CD4-positive, alpha-beta T cell treated with Interleukin-2 at 100 ng/mL for 4 hours (primary cell): ENCODE results near the gene FBXL2.

Experiments used
- DNase-seq: peaks from one replicate; pipeline ENCODE4 v3.0.0-alpha.2; 2020; ENCODE audit warnings: low spot score

FBXL2 gene

DNA sequence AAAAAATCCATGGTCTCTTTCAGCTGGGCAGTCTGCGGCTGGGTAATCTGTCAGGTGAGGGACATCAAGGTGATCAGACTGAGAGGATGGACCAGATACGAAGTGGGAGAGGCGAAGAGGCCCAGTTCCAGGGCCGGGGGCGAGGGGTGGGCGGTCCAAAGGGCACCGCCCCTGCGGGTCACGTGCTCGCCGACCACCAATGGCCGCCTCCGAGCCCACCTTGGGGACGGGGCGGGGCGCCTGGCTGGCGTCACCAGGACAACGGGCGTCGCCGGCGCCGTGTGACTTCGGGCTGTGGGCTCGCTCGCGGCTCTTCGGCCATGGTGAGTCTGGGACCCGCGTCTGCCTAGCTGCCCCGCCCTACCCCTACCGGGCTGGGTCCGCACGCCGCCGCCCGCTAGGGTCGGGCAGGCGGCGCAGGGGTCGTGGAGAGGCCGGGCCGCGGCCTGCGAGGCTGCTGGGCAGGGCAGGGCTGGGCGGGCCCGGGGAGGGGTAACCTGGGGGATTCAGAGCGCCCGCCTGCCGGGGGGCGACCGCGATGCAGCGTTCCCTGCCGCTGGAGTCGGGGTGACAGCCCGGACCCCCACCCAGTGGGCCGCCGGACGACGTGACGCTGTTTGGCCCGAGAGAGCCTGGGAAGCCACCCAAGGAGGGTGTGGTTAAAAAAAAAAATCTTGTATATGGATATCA lies at the start of gene FBXL2:
Gene FBXL2, plus strand, starts transcription at position 250 of the 690 bp plus-strand sequence. Its CDS starts 71 bp downstream, at position 321.
- no peak for DNase-seq

GRCh38 chr3:33229066-33229465 lies 48.2 kb upstream of the FBXL2 start:
- no peak for DNase-seq

GRCh38 chr3:33229947-33230346 lies 47.3 kb upstream of the FBXL2 start:
- DNase-seq = no peak

- no peak for DNase-seq
Observed at GRCh38 chr3:33231756-33232465, 45.3 kb upstream of the FBXL2 start.

DNA sequence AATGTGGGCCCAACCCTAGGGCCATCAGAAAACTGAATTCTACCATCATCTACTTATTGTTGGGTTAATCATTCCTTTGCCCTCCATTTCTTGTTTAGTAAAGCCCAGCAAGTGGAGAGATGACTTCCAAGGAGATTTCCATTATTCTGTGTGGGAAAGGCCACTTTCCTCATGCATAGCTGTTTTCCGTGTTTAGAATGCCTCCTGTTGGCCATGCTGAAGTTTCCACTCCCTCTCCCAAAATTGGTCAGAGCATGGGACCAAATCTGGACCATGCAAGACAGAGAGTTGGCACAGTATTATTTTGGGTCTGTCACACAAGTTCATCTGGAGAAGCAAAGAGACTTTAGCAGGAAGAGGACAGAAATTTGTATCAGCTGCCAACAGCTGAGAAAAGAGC lies 43.4 kb upstream of the FBXL2 start:
- DNase-seq = no peak

- DNase-seq = no peak
Observed at GRCh38 chr3:33236005-33236404, 41.2 kb upstream of the FBXL2 start.

GRCh38 chr3:33237439-33237838 lies 39.8 kb upstream of the FBXL2 start:
- DNase-seq = no peak

- DNase-seq = no peak
Observed at GRCh38 chr3:33238923-33239322, 38.3 kb upstream of the FBXL2 start.

GRCh38 chr3:33240261-33240660 lies 37.0 kb upstream of the FBXL2 start:
- no peak for DNase-seq

DNA sequence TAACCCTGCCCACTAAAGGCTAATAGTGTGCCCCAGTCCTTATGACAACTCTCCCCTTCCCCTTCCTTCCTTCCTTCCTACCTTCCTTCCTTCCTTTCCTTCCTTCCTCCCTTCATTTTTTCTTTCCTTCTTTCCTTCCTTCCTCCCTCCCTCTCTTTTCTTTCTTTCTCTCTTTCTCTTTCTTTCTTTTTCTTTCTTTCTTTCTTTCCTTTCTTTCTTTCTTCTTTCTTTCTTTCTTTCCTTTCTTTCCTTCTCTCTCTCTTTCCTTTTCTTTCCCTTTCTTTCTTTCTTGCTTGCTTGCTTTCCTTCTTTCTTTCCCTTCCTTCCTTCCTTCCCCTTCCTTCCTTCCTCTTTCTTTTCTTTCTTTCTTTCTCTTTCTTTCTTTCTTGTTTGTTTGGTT lies 30.5 kb upstream of the FBXL2 start:
- DNase-seq = no peak

- no peak for DNase-seq
Observed at GRCh38 chr3:33250712-33251111, 26.5 kb upstream of the FBXL2 start.

DNA sequence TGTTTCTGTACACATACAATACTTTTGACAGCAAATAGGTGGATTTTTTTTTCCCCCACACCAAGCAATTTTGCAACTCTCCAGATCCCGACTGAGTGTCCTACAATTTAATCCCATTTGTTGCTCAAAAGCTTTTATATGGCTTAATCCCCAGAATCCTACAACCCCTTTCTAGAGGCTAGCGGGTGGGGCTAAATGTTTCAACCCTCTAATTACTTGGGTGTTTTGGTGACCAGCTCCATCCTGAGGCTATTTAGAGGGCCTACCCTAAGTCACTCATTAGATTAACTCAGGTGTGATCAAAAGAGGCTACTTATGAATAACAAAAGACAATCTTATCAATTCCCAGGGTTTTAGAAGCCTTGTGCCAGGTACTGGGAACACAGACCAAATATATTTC lies 21.0 kb upstream of the FBXL2 start:
- no peak for DNase-seq

DNA sequence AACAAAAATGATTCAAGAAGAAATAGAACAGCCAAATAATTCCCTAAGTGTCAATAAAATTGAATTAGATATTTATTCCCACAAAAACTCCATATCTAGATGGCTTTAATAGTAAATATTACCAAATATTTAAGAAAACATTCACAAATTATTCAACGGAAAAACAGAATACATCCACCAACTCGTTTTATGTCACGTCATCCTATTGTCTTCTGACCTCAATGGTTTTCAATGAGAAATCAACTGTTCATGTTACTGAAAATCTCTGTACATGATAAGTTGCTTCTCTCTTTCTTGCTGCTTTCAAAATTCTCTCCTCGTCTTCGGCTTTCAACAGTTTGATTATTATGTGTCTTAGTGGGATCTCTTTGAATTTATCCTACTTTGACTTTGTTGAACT lies 17.1 kb upstream of the FBXL2 start:
- DNase-seq = no peak

DNA sequence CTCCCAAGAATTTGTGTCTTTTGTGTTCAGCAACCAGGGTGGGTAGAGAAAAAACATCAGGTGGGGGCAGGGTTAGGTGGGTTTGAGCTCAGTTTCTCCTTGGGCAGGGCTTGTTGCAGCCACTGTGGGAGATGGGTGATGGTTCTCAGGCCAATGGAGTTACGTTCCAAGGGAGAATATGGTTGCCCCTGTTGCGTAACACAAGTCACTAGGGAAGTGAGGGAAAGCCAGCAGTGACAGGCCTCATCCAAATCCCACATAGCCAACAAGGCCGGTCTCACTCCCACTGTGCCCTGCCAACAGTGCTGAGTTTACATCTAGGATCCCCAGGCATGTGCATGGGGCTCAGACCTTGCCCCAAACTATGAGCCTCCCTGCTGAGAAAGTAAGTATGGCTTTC lies 7.9 kb upstream of the FBXL2 start:
- DNase-seq = no peak

DNA sequence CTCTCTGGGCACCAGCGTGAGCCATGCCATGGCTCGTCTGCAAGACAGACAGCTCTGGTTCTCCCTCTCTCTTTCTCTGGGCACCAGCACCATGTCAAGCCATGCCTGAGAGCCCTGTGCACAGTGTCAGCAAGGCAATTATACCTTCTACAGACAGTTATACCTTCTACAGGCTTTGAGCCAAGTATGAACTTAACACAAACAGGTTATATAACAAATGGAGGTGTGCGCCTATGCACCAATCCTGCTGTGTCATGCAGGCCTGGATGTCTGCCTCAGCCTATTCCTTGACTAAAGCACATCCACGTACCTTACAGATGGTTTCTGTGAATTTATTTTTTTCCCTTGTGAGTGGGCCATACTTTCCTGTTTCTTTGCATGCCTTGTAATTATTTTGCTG lies 5.9 kb upstream of the FBXL2 start:
- DNase-seq = no peak

- no peak for DNase-seq
Observed at GRCh38 chr3:33273628-33274027, 3.6 kb upstream of the FBXL2 start.

- DNase-seq = no peak
Observed at GRCh38 chr3:33278163-33278562, 921 bp downstream of the FBXL2 start.

GRCh38 chr3:33287672-33288282 lies 10.5 kb downstream of the FBXL2 start:
- DNase-seq = no peak

- DNase-seq = no peak
Observed at GRCh38 chr3:33299395-33300081, 22.3 kb downstream of the FBXL2 start.

GRCh38 chr3:33312361-33312760 lies 35.1 kb downstream of the FBXL2 start:
- no peak for DNase-seq

- no peak for DNase-seq
Observed at GRCh38 chr3:33313331-33313730, 36.1 kb downstream of the FBXL2 start.

GRCh38 chr3:33314993-33315392 lies 37.8 kb downstream of the FBXL2 start:
- no peak for DNase-seq

- no peak for DNase-seq
Observed at GRCh38 chr3:33315826-33316225, 38.6 kb downstream of the FBXL2 start.
